Measurements from ENCODE around the gene ELL.

ELL gene

DNA sequence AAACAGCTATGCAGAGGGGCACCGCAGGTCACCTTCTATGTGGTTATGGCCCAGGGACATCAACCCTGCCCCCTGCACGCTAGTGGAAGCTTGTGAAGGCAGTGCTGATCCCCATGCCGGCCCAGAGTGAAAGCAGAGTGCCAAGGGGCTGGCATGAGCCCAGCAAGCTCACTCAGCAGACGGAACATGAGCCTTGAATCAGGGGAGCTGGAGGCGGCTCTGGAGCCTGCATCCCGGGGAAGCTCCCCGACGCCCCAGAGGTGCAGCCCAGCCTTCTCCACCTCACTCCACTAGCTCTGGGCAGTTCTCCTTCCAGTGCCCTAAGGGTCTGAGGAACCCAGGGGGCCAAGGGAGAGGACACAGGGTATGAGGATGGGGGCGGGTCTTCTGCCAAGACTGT lies 64.9 kb downstream of the ELL start:
- Histone ChIP-seq H3K27ac (no peak overlapping the region), H3K4me3 (no peak overlapping the region), H3K9me3 (ENCODE audit: low read depth, low read length) (no peaks in the 10 kb centered on the region), H3K36me3 (ENCODE audit: insufficient read depth, low read length) (peaks cover 12% of the 10 kb centered on the region; the same call in 1 of the 2 replicates), H3K9ac (ENCODE audit: insufficient read length) (no peak overlapping the region)
- TF ChIP-seq FOXP2 (optimal IDR thresholded peaks at IDR 0.05; ENCODE audit: control extremely low read depth, extremely low read length, insufficient read depth) (no peak), POLR2AphosphoS5 (IDR thresholded peaks at IDR 0.05; ENCODE audit: borderline replicate concordance, low read depth, low read length) (no peak), EZH2 (IDR thresholded peaks at IDR 0.05) (no peak)
- DNase-seq (ENCODE audit: low read depth, low spot score), result no peak

DNA sequence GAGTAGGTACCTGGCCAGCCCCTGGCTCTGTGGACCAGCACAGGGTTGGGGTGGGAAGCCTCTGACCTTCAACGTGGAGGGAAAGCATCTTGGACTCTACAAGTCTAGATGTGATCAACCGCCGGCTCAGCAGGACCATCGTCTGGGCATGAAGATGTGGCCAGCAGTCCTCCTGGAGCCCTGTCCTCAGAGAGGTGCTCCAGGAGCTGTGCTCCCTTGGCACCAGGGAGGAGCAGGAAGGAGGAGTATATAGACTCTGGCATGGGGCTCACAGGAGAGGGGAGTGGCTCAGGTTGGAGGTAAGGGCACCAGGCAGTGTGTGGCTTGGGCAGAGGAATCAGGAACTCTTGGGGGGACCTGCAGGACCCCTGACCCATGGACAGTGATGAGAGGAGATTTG lies 65.6 kb downstream of the ELL start:
- TF ChIP-seq POLR2AphosphoS5 (IDR thresholded peaks at IDR 0.05; ENCODE audit: borderline replicate concordance, low read depth, low read length), result no peak
- TF ChIP-seq EZH2 (IDR thresholded peaks at IDR 0.05), result no peak
- no peak for TF ChIP-seq FOXP2 (optimal IDR thresholded peaks at IDR 0.05; ENCODE audit: control extremely low read depth, extremely low read length, insufficient read depth)
- Histone ChIP-seq H3K9ac (ENCODE audit: insufficient read length) (no peak overlapping the region), H3K4me3 (no peak overlapping the region), H3K9me3 (ENCODE audit: low read depth, low read length) (no peaks in the 10 kb centered on the region), H3K27ac (no peak overlapping the region), H3K36me3 (ENCODE audit: insufficient read depth, low read length) (peaks cover 8% of the 10 kb centered on the region; the same call in 1 of the 2 replicates)
- no peak for DNase-seq (ENCODE audit: low read depth, low spot score)

DNA sequence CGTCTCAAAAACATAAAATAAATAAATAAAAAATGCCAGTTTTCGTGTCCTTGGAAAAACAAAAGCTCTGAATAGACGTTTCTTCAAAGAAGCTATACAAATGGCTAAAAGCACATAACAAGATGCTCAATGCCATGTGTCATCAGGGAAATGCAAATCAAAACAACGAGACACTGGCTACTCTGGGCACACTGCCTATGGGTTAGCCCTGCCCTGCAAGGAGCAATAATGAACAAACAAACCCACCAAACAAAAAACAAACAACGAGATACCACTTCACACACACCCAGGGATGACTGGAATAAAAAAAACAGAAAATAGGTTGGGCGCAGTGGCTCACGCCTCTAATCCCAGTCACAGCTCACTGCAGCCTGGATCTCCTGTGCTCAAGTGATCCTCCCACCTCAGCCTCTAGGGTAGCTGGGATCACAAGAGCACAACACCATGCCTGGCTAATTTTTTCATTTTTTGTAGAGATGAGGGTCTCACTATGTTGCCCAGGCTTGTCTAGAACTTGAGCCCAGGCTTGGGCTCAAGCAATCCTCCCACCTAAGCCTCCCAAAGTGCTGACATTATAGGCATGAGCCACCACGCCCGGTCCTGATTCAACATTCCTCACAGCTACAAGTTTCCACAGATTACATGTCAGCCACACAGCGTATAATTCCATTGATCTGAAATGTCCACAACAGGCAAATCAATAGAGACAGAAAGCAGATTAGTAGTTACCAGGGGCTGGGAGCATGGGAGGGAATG lies 68.4 kb downstream of the ELL start:
- DNase-seq (ENCODE audit: low read depth, low spot score), result no peak
- no peak overlapping the region for H3K9ac ChIP-seq (ENCODE audit: insufficient read length)
- no peak overlapping the region for H3K27ac ChIP-seq

DNA sequence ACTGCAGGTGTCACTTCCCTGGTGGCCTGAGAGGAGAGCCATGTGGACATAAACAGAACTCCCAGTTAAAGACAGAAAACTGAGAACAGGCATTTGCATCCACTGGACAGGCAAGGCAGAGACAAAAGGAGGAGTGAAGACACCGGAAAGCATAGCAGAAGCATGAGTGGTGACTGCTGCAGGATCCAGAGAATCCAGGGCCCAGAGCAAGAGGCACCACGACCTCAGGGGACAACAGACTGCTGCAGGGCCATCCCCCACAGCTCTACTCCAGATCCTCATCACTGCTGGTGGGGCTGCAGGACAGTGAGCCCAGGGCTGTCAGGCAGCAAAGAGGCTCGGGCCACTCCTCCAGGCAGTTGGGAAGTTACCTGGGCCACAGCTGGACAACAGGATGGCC lies 69.5 kb downstream of the ELL start:
- no peak overlapping the region for H3K4me3 ChIP-seq
- TF ChIP-seq POLR2AphosphoS5 (IDR thresholded peaks at IDR 0.05; ENCODE audit: borderline replicate concordance, low read depth, low read length), result no peak
- no peak for TF ChIP-seq EZH2 (IDR thresholded peaks at IDR 0.05)
- TF ChIP-seq FOXP2 (optimal IDR thresholded peaks at IDR 0.05; ENCODE audit: control extremely low read depth, extremely low read length, insufficient read depth), result no peak
- H3K9ac ChIP-seq (ENCODE audit: insufficient read length), result no peak overlapping the region
- no peaks in the 10 kb centered on the region for H3K9me3 ChIP-seq (ENCODE audit: low read depth, low read length)
- no peak for DNase-seq (ENCODE audit: low read depth, low spot score)
- no peak overlapping the region for H3K27ac ChIP-seq
- H3K36me3 ChIP-seq (ENCODE audit: insufficient read depth, low read length), result peaks cover 4% of the 10 kb centered on the region; the same call in 1 of the 2 replicates

More for the DNA sequence above, 68.4 kb downstream of the ELL start:
- Histone ChIP-seq H3K36me3 (ENCODE audit: insufficient read depth, low read length) (peaks cover 4% of the 10 kb centered on the region; the same call in 1 of the 2 replicates), H3K9me3 (ENCODE audit: low read depth, low read length) (no peaks in the 10 kb centered on the region), H3K4me3 (no peak overlapping the region)
- no peak for TF ChIP-seq EZH2 (IDR thresholded peaks at IDR 0.05)
- TF ChIP-seq FOXP2 (optimal IDR thresholded peaks at IDR 0.05; ENCODE audit: control extremely low read depth, extremely low read length, insufficient read depth), result no peak
- no peak for TF ChIP-seq POLR2AphosphoS5 (IDR thresholded peaks at IDR 0.05; ENCODE audit: borderline replicate concordance, low read depth, low read length)

DNA sequence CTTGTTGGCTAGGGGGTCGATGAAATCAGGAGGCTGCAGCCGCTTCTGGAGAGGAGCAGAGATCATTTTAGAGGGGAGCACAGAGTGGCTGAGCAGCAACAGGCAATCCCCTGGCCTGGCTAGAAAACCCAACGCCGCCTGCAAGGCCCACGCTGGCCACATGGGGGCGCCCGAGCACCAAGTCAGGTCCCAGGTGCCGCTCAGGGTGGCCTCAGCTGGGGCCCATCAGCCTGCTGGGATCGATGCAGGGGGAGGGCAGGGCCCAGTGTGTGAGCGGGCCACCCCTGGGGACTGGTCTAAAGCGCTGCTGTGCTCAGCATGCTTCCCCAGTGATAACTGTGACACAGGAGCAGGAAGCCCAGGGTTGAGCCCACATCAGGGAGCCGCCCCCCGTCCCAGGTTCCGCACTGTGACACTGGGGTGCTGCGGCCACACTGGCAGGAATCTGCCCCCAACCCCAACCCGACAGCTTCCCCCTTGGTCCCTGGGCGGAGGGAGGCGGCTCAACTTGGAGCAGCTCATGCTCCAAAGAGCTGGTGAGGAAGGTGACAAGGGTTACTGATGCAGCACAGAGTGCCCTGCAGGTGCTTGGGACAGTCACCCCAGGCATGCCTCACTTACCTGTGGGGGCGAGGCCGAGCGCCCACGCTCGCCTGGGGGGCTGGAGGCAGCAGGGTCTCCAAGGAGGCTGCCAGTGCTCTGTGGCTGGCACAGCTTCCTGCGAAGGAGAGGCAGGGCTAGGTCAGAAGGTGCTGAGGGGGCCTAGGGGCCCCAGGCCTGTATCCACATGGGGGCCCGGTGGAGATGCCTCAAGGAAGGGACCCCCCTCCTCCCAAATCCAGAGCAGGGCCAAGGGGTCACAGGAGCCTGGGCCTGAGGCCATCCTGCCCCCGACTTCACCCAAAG lies 70.7 kb downstream of the ELL start:
- H3K27ac ChIP-seq, result no peak overlapping the region
- peaks cover 4% of the 10 kb centered on the region; the same call in 1 of the 2 replicates for H3K36me3 ChIP-seq (ENCODE audit: insufficient read depth, low read length)
- no peak for TF ChIP-seq EZH2 (IDR thresholded peaks at IDR 0.05)
- no peak for TF ChIP-seq POLR2AphosphoS5 (IDR thresholded peaks at IDR 0.05; ENCODE audit: borderline replicate concordance, low read depth, low read length)
- no peak for TF ChIP-seq FOXP2 (optimal IDR thresholded peaks at IDR 0.05; ENCODE audit: control extremely low read depth, extremely low read length, insufficient read depth)
- no peak overlapping the region for H3K9ac ChIP-seq (ENCODE audit: insufficient read length)
- no peak for DNase-seq (ENCODE audit: low read depth, low spot score)
- H3K4me3 ChIP-seq, result no peak overlapping the region
- H3K9me3 ChIP-seq (ENCODE audit: low read depth, low read length), result no peaks in the 10 kb centered on the region

DNA sequence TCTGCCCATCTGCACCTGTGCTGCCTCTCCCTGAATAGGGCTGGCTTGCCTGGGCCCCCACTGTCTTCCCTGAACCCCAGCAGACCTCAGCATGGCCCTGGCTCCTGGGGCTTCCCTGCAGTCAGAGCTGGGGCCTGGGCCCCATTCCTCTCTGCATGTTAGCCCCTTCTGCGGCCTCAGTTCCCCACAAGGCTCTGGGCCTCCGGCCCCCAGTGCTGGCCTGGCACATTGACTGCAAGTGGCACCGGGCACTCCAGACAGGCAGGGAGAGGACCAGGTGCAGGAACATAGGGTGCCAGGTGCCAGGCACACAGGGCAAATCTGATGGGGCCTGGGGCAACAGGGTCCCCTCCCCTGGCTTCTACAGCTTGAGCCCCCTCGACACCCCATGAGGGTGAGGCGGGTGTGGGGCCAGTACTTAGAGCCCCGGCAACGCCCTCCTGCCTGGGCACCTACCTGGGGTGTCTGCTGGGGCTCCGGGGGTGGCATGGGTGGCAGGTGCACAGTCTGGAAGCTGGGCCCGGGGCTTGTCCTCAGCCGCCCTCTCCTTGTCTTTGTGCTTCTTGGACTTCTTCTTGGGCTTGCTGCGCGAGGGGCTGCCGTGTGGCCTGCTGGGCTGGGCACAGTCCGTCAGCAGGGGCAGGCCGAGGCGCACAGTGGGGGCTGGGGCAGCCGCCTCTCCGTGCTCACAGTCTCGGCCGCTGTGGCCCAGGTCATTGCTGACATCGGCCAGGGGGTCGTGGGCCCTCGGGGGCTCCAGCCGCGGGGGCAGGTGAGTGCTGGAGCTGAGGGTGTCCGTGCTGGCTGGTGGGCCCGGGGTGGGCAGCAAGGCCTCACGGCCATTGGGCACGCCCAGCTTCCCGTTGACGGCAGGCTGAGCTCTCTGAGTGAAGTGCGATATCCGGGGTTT lies 71.6 kb downstream of the ELL start:
- H3K9ac ChIP-seq (ENCODE audit: insufficient read length), result no peak overlapping the region
- no peak for TF ChIP-seq EZH2 (IDR thresholded peaks at IDR 0.05)
- TF ChIP-seq FOXP2 (optimal IDR thresholded peaks at IDR 0.05; ENCODE audit: control extremely low read depth, extremely low read length, insufficient read depth), result no peak
- TF ChIP-seq POLR2AphosphoS5 (IDR thresholded peaks at IDR 0.05; ENCODE audit: borderline replicate concordance, low read depth, low read length), result no peak
- peaks cover 4% of the 10 kb centered on the region; the same call in 1 of the 2 replicates for H3K36me3 ChIP-seq (ENCODE audit: insufficient read depth, low read length)
- no peak overlapping the region for H3K4me3 ChIP-seq
- H3K27ac ChIP-seq, result no peak overlapping the region
- no peak for DNase-seq (ENCODE audit: low read depth, low spot score)
- no peaks in the 10 kb centered on the region for H3K9me3 ChIP-seq (ENCODE audit: low read depth, low read length)

DNA sequence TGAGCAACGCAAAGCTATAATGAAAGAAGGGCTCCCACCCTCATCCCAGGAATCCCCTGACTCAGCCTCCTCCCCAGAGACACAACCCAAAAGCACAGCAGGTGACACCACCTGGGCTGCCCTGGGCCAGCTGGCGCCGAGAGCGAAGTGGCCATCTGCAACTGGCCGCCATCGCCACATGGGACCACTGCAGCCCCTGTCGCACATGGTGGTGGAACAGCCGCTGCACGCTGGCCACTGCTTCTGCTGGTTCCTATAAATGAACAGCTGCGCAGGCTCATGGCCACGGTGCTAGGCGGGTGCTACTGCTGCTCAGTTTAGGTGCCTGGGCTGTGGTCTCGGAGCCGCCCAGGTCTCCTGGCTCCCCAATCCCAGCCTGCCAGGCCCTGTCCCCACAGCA lies 72.3 kb downstream of the ELL start:
- Histone ChIP-seq H3K27ac (no peak overlapping the region), H3K4me3 (no peak overlapping the region), H3K9me3 (ENCODE audit: low read depth, low read length) (no peaks in the 10 kb centered on the region), H3K36me3 (ENCODE audit: insufficient read depth, low read length) (peaks cover 4% of the 10 kb centered on the region; the same call in 1 of the 2 replicates), H3K9ac (ENCODE audit: insufficient read length) (no peak overlapping the region)
- no peak for DNase-seq (ENCODE audit: low read depth, low spot score)
- no peak for TF ChIP-seq POLR2AphosphoS5 (IDR thresholded peaks at IDR 0.05; ENCODE audit: borderline replicate concordance, low read depth, low read length)
- TF ChIP-seq FOXP2 (optimal IDR thresholded peaks at IDR 0.05; ENCODE audit: control extremely low read depth, extremely low read length, insufficient read depth), result no peak
- TF ChIP-seq EZH2 (IDR thresholded peaks at IDR 0.05), result no peak

Data from SK-N-MC (cell line).